Loucy (cell line): Measurements from ENCODE around the gene KRTAP5-8.

Source experiments
- H2AFZ ChIP-seq: fragments of 200-600 bp; sonication (generic); 2 replicates; pipeline ENCODE4 v1.6.0; 2016; ENCODE audit warnings: antibody characterized with exemption, mild to moderate bottlenecking, low read length, moderate library complexity
- H3F3A ChIP-seq: fragments of 200-600 bp; 2 replicates; pipeline ENCODE4 v1.6.0; 2016; ENCODE audit warnings: antibody characterized with exemption, low read depth, mild to moderate bottlenecking
- H3K27me3 ChIP-seq: fragments of 200-600 bp; sonication (generic); 2 replicates; pipeline ENCODE4 v1.6.1; 2014; ENCODE audit warnings: low read length, mild to moderate bottlenecking; ENCODE audit not compliant: insufficient read depth, poor library complexity, severe bottlenecking
- H3K36me3 ChIP-seq: fragments of 200-600 bp; sonication (generic); 2 replicates; pipeline ENCODE4 v1.6.1; 2016; ENCODE audit warnings: low read length; ENCODE audit not compliant: insufficient read depth
- H3K4me1 ChIP-seq: fragments of 200-600 bp; sonication (generic); 2 replicates; pipeline ENCODE4 v1.5.1; 2014; ENCODE audit warnings: low read length, mild to moderate bottlenecking; ENCODE audit not compliant: insufficient read depth, poor library complexity, severe bottlenecking
- H3K4me2 ChIP-seq: fragments of 200-600 bp; sonication (generic); 2 replicates; pipeline ENCODE4 v1.6.0; 2014; ENCODE audit warnings: antibody characterized with exemption, low read length, low read depth, mild to moderate bottlenecking; ENCODE audit not compliant: poor library complexity, severe bottlenecking
- H3K4me3 ChIP-seq: fragments of 200-600 bp; sonication (generic); 2 replicates; pipeline ENCODE4 v1.5.1; 2014; ENCODE audit warnings: low read length, mild to moderate bottlenecking, mixed read lengths; ENCODE audit not compliant: poor library complexity, severe bottlenecking
- H3K79me2 ChIP-seq: fragments of 200-600 bp; sonication (generic); 2 replicates; pipeline ENCODE4 v1.6.1; 2014; ENCODE audit warnings: low read length; ENCODE audit not compliant: insufficient read depth
- H3K9ac ChIP-seq: fragments of 200-600 bp; sonication (generic); 2 replicates; pipeline ENCODE4 v1.6.0; 2014; ENCODE audit warnings: mild to moderate bottlenecking, low read depth, low read length, moderate library complexity; ENCODE audit not compliant: poor library complexity, severe bottlenecking
- H3K9me2 ChIP-seq: fragments of 200-600 bp; sonication (generic); replicated peaks from 2 replicates; pipeline ENCODE4 v1.6.1; 2016; ENCODE audit warnings: low read depth, low read length, mixed read lengths
- H3K9me3 ChIP-seq: fragments of 200-600 bp; sonication (generic); 2 replicates; pipeline ENCODE4 v1.6.1; 2014; ENCODE audit warnings: mild to moderate bottlenecking, antibody characterized with exemption, low read length, low read depth; ENCODE audit not compliant: insufficient read depth
- H4K20me1 ChIP-seq: fragments of 200-600 bp; sonication (generic); 2 replicates; pipeline ENCODE4 v1.6.0; 2014; ENCODE audit warnings: antibody characterized with exemption, low read length, mild to moderate bottlenecking; ENCODE audit not compliant: insufficient read depth, poor library complexity, severe bottlenecking
- CTCF ChIP-seq: fragments of 200-600 bp; sonication (generic); conservative IDR thresholded peaks from 2 replicates; pipeline ENCODE4 v1.5.1; 2014; ENCODE audit warnings: mild to moderate bottlenecking, antibody characterized with exemption, low read length
- EZH2phosphoT487 ChIP-seq: fragments of 200-600 bp; IDR thresholded peaks from 2 replicates; pipeline ENCODE4 v1.6.1; 2018; ENCODE audit warnings: antibody characterized with exemption, mild to moderate bottlenecking, moderate library complexity, borderline replicate concordance

KRTAP5-8 gene

GRCh38 chr11:71542879-71543777 is 5.3 kb downstream of the KRTAP5-8 start:
- H3K27me3 ChIP-seq, result no peaks in the 10 kb centered on the region
- no peaks in the 10 kb centered on the region for H3F3A ChIP-seq
- H4K20me1 ChIP-seq, result no peaks in the 10 kb centered on the region
- peaks cover 7% of the 10 kb centered on the region; the same call in 1 of the 2 replicates for H3K9me3 ChIP-seq
- H3K4me1 ChIP-seq, result no peaks in the 10 kb centered on the region
- TF ChIP-seq CTCF (no peak), EZH2phosphoT487 (no peak)
- H3K79me2 ChIP-seq, result no peaks in the 10 kb centered on the region
- H3K9ac ChIP-seq, result no peak overlapping the region
- H3K9me2 ChIP-seq, result no peaks in the 10 kb centered on the region
- H2AFZ ChIP-seq, result no peak overlapping the region
- no peak overlapping the region for H3K4me2 ChIP-seq
- H3K36me3 ChIP-seq, result no peaks in the 10 kb centered on the region
- H3K4me3 ChIP-seq, result no peak overlapping the region

GRCh38 chr11:71543866-71544265 is 6.0 kb downstream of the KRTAP5-8 start:
- Histone ChIP-seq H3K79me2 (no peaks in the 10 kb centered on the region), H3K4me2 (no peak overlapping the region), H2AFZ (no peak overlapping the region), H3F3A (no peaks in the 10 kb centered on the region), H3K9ac (no peak overlapping the region), H4K20me1 (no peaks in the 10 kb centered on the region), H3K9me2 (no peaks in the 10 kb centered on the region), H3K4me1 (no peaks in the 10 kb centered on the region), H3K36me3 (no peaks in the 10 kb centered on the region), H3K9me3 (peaks cover 7% of the 10 kb centered on the region; the same call in 1 of the 2 replicates), H3K27me3 (no peaks in the 10 kb centered on the region), H3K4me3 (no peak overlapping the region)
- TF ChIP-seq CTCF (no peak), EZH2phosphoT487 (no peak)

GRCh38 chr11:71544525-71545214 is 6.8 kb downstream of the KRTAP5-8 start:
- Histone ChIP-seq H3K9ac (no peak overlapping the region), H3K4me2 (no peak overlapping the region), H3K4me3 (no peak overlapping the region), H3K9me3 (peaks cover 7% of the 10 kb centered on the region; the same call in 1 of the 2 replicates), H3F3A (no peaks in the 10 kb centered on the region), H2AFZ (no peak overlapping the region), H3K9me2 (no peaks in the 10 kb centered on the region), H3K36me3 (no peaks in the 10 kb centered on the region), H3K27me3 (no peaks in the 10 kb centered on the region), H4K20me1 (no peaks in the 10 kb centered on the region), H3K79me2 (no peaks in the 10 kb centered on the region), H3K4me1 (no peaks in the 10 kb centered on the region)
- TF ChIP-seq EZH2phosphoT487, result no peak
- no peak for TF ChIP-seq CTCF
